Activated CD8-positive, alpha-beta memory T cell treated with anti-CD3 and anti-CD28 coated beads, Interleukin-2, amount 50 U/mL, for 48 hours (primary cell): ENCODE measurements around the gene PXDN.

Experiments
- DNase-seq: peaks from one replicate; pipeline ENCODE4 v3.0.0-alpha.2; 2020

PXDN gene

GRCh38 chr2:1642993-1643619 is 101.2 kb downstream of the PXDN start:
- no peak for DNase-seq

- DNase-seq: no peak
Observed at GRCh38 chr2:1642066-1642861, 102.1 kb downstream of the PXDN start.

- no peak for DNase-seq
Observed at GRCh38 chr2:1641523-1641922, 102.8 kb downstream of the PXDN start.

GRCh38 chr2:1640301-1641135 is 103.8 kb downstream of the PXDN start:
- no peak for DNase-seq

GRCh38 chr2:1639086-1639858 is 105.0 kb downstream of the PXDN start:
- DNase-seq: no peak

GRCh38 chr2:1638281-1638860 is 105.9 kb downstream of the PXDN start:
- DNase-seq: no peak

- no peak for DNase-seq
Observed at GRCh38 chr2:1636791-1637415, 107.4 kb downstream of the PXDN start.

GRCh38 chr2:1635823-1636222 is 108.5 kb downstream of the PXDN start:
- no peak for DNase-seq

- no peak for DNase-seq
Observed at GRCh38 chr2:1634681-1635341, 109.5 kb downstream of the PXDN start.

GRCh38 chr2:1633936-1634587 is 110.3 kb downstream of the PXDN start:
- DNase-seq: no peak

GRCh38 chr2:1633092-1633671 is 111.1 kb downstream of the PXDN start:
- DNase-seq: no peak

GRCh38 chr2:1632510-1632909 is 111.8 kb downstream of the PXDN start:
- no peak for DNase-seq

- DNase-seq: no peak
Observed at GRCh38 chr2:1632002-1632348, 112.3 kb downstream of the PXDN start.

- DNase-seq: no peak
Observed at GRCh38 chr2:1631292-1632001, 112.9 kb downstream of the PXDN start.

GRCh38 chr2:1628893-1629292 is 115.4 kb downstream of the PXDN start:
- no peak for DNase-seq

GRCh38 chr2:1627628-1628381 is 116.5 kb downstream of the PXDN start:
- no peak for DNase-seq

- DNase-seq: no peak
Observed at GRCh38 chr2:1626271-1626681, 118.0 kb downstream of the PXDN start.

- DNase-seq: no peak
Observed at GRCh38 chr2:1625281-1626001, 118.9 kb downstream of the PXDN start.
